Stimulated activated CD8-positive, alpha-beta memory T cell treated with anti-CD3 and anti-CD28 coated beads, Interleukin-2, amount 100 ng/mL, for 48 hours (primary cell): ENCODE data around the gene BMP8A.
"Not testable (repeated sequence)": the region's sequence is repeated elsewhere in the genome, so short reads cannot be mapped to it uniquely, and the experiment has no call there.

Source experiments
- DNase-seq, 2 donors: peaks; one replicate each; pipeline ENCODE4 v3.0.0-alpha.2; 2020; ENCODE audit warnings: low read depth in 2 of 2

BMP8A gene

GRCh38 chr1:39491146-39491921, at the start of gene BMP8A:
TSS of gene BMP8A (plus strand) at chr1:39491636. CDS start at chr1:39491992, 356 bp downstream.
- DNase-seq = peak; percentile 52 to 76

GRCh38 chr1:39441797-39442196, 49.6 kb upstream of the BMP8A start:
- DNase-seq = no peak

GRCh38 chr1:39445573-39445972, 45.9 kb upstream of the BMP8A start:
- DNase-seq = no peak

DNA sequence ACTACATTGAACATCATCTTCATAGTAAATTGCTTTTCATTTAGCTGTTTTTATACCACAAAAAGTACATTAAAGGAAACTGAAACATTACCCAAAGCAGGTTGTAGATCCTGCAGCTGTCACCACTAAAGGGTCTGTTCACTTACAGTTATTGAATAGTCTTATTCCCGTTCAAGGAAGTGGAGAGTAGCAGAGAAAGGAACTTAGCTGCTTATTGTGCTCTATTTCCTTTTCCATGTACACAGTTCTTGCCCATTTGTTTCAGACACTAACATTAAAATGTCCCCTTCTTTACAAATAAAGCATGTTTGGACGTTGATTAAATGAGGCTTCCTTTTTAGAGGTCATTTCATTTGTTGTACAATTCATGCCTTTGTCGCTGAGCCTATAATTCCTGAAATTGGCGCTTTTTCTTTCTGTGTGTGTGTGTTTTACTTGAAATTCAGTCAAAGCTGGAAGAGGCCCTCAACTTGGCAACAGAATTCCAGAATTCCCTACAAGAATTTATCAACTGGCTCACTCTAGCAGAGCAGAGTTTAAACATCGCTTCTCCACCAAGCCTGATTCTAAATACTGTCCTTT, 44.4 kb upstream of the BMP8A start:
- DNase-seq = no peak

- not testable (repeated sequence) for DNase-seq
Observed at GRCh38 chr1:39450041-39450440, 41.4 kb upstream of the BMP8A start.

DNA sequence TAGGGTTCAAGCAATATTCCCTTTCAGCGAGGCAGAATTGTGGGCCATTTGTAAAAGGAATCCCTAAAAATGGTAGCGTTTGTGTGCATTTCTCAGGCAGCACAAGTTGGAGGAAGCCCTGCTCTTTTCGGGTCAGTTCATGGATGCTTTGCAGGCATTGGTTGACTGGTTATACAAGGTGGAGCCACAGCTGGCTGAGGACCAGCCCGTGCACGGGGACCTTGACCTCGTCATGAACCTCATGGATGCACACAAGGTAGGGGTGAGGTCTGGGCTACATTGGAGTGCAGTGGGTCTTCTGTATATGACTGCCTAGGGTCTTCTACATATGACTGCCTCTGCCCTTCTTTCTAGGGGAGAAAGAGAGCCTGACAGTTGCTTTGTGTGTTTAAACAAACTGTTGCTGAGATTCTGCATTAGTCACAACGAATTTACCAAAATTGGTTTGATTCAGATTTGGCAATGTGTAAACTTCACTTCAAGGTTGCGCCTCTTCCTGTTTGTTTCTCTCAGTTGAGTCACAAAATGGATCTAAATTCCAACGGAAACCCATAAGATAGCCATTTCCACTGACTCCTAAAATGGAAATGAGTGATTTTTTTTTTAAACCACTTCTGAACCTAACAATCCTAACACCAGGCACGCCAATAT, 40.4 kb upstream of the BMP8A start:
- DNase-seq = no peak

- DNase-seq = no peak
Observed at GRCh38 chr1:39452081-39452480, 39.4 kb upstream of the BMP8A start.

GRCh38 chr1:39452540-39452939, 38.9 kb upstream of the BMP8A start:
- DNase-seq = no peak

DNA sequence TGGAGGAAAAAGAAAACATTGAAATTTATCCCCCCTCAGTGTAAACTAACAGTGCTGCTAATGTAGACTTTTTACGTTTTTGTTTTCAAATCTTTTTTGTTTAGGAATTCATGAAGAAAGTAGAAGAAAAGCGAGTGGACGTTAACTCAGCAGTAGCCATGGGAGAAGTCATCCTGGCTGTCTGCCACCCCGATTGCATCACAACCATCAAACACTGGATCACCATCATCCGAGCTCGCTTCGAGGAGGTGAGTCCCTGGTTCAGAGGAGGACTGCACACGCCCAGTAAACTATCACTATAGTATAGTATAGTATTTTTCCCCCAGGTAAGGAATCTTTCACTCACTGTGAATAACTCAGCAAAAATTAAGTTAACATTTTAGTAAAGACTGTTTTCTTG, 37.8 kb upstream of the BMP8A start:
- DNase-seq = no peak

DNA sequence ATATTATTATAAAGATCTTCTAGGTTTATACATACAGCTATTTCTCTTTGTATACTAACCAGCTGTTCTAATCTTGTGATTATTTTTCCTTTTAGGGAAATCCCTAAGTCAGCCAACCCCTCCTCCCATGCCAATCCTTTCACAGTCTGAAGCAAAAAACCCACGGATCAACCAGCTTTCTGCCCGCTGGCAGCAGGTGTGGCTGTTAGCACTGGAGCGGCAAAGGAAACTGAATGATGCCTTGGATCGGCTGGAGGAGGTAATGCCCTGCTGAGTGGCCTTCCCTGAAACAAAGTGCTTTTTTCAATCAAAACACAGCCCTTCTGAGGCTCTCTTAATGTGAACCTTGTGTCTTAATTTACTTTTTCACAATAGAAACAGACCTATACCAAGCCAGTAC, 32.4 kb upstream of the BMP8A start:
- no peak for DNase-seq

DNA sequence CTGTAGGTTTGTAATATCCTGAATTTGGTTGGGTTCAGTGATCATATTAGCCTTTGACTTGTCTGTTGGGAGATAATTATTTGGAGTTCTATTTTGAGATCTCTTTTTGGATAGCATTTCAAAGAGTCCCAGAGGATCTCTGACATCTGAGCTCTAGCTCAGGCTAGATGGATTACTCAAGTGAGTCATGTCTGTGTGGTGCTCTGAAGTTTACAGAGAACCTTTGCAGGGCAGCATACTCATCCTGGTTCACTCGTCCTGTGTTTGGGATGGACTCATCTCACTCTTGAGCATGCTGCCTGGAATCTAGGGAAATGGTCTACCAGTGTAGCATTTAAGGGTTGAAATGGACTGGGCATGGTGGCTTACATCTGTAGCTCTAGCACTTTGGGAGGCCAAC, 29.4 kb upstream of the BMP8A start:
- no peak for DNase-seq

GRCh38 chr1:39466413-39467107, 24.9 kb upstream of the BMP8A start:
- DNase-seq = no peak

GRCh38 chr1:39467108-39467720, 24.2 kb upstream of the BMP8A start:
- not testable (repeated sequence) for DNase-seq

DNA sequence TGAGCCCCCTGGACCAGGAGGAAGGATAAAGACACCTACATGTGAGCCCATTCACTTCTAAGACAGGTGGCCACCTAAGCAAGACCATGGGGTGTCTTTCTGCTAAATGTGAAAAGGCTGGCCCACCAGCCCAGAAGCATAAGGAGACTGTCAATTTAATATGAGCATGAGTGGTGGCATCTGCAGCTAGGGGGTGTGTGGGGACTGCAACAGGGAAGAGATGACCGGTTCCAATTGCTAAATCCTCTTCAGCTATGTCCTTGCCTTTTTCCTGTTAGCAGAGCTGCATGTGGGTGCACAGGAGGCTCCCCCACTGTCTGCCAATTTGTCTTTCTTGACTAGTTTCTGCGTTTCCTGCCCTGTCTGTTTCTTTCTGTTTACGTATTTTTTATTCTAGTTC, 22.3 kb upstream of the BMP8A start:
- DNase-seq = no peak

DNA sequence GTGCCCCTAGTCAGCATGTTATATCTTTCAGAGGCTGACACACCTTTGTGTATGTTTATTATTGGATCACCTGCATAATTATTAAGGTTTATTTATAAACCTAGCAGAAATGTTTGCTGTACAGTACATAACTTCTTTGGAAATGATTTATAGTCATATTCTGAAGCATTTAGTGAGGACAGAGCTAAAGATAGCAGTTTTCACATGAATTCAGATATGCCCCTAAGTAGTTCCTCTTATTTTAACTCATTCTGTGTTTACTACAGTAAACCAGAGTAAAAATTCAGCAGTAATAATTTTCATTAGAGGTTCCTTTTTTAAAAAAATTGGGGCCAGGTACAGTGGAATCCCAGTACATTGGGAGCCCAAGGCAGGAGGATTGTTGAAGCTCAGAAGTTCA, 21.4 kb upstream of the BMP8A start:
- no peak for DNase-seq

GRCh38 chr1:39472826-39473225, 18.6 kb upstream of the BMP8A start:
- DNase-seq = no peak

DNA sequence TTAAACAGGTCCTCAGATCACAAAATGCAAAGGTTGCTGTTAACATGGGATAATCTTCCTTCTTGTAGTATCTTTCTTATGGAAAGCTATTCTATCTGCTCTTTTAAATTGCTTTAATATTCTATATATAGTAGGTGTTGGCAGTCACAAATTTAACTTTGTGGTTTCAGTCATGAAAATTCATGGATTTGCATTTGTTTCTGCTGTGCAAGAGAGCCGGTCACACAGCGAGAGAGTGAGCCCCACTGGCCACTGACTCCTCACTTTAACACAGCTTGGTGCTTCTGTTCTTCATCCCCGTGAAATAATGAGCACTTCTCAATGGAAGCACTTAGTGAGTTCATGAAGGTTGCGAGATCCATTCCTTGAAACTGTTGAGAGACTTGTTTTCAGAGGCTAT, 18.1 kb upstream of the BMP8A start:
- no peak for DNase-seq

GRCh38 chr1:39474810-39475209, 16.6 kb upstream of the BMP8A start:
- no peak for DNase-seq

DNA sequence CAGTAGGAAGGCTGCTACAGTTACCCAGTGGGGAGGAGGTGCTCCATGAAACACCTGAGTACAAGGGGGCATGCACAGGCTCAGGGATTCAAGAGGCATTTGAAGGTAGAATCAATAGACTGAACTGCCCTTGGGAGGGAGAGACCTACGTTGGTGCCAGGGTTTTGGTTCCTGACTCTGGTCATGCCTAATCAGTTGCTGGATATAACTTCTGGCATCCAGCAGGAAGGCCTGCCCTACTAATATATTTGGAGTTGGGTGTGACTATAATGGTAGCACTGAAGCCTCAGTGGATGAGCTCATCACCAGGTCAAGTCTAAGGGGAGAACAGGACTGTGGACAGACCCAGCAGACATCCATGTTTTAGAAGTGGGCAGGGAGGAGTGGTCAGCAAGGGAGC, 15.9 kb upstream of the BMP8A start:
- DNase-seq = not testable (repeated sequence)

DNA sequence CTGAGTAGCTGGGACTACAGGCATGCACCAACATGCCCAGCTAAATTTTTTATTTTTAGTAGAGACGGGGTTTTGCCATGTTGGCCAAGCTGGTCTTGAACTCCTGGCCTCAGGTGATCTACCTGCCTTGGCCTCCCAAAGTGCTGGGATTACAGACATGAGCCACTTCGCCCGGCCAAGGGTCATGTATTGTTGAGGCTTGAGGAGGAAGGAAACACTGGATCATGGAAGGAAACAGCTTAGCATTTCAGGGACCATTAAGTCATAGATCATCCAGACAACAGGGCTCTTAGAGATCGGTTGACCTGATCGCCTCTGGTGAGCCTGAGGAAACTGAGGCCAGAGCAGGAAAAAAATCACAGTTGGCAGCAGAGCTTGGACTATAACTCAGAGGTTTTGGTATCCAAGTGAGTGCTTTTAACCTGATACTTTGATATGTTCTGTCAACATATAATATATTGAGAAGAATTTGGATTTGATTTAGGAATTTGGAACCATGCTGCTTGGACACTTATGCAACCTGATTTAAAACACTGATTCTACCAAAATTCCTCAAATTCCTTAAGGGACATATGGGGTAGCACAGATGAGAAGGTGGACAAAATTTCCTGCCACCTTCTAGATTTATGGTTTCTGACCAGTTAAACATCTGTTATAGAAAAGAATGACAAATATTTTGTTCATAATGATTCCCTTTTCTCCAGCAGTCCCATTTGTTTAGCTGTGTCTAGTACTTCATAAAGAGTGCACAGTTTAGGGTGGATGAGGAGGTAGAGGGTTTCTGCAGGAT, 13.1 kb upstream of the BMP8A start:
- no peak for DNase-seq

DNA sequence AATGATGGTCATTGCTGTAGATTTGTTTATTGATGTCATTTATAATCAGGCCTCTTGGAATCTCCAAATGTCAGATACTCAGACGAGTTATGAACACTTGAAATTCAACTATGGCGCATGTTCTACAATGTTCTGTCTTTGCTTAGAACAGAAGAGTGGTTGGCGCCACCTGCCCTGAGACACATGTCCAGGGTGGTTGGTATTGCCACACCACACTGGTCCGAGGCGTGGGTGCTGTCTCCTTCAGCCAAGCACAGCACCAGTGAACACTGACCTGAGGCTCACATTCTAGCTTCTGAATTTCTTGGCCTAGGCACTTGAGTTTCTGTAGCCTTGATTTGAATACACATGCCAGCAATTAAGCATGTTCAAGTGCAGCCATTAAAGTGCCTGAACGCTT, 10.1 kb upstream of the BMP8A start:
- DNase-seq = no peak
